Measurements from ENCODE around the gene PADI4. TPM values are rescaled to one million over a fixed set of nuclear protein-coding genes. Genes with fewer than 3 reads are reported as not detected.
"Not testable (repeated sequence)": the region's sequence is repeated elsewhere in the genome, so short reads cannot be mapped to it uniquely, and the experiment has no call there.

The PADI4 gene
- total and polyA plus RNA-seq, 2 donors: 0.10 TPM; not detected in 1

DNA sequence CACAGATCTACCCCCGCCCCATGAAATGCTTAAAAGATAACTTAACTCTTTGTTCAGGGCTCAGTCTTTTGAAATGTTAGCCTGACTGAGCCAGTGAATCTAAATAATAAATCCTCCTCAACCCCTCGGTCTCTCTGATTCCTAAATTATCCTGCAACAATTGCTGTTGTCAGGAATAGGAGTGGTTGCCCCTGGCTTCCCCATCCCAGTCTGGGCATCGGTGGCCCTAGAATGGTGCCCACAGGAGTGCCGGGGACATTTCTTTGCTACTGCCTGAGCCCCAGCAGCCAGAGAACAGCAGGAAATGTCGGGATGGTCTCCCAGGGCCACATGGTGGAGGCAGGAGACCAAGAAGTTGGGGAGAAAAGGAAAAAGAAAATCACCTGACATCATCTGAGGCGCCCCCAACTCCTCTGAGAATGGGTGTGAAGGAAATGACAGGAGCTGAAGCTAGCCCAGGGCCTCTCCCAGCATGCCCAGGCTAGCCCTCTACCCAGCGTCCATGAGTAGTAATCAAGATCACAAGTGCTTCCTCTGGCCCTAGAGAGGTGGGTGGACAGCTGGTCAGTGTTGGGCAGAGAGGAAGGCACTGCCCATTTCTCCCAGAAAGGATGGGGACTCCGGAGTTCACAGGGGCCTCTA, 1.6 kb downstream of the PADI4 start:
- H3K27ac ChIP-seq (ENCODE audit: low read depth): no peak overlapping the region
- H3K4me3 ChIP-seq (ENCODE audit: low read depth, low read length): no peak overlapping the region
- no peaks in the 10 kb centered on the region for H3K4me1 ChIP-seq (ENCODE audit: insufficient read depth)
- no peaks in the 10 kb centered on the region for H3K36me3 ChIP-seq (ENCODE audit: insufficient read depth)
- DNase-seq (ENCODE audit: extremely low spot score): no peak
- 38% methylated on average over 8 of the region's 8 CpGs for WGBS

DNA sequence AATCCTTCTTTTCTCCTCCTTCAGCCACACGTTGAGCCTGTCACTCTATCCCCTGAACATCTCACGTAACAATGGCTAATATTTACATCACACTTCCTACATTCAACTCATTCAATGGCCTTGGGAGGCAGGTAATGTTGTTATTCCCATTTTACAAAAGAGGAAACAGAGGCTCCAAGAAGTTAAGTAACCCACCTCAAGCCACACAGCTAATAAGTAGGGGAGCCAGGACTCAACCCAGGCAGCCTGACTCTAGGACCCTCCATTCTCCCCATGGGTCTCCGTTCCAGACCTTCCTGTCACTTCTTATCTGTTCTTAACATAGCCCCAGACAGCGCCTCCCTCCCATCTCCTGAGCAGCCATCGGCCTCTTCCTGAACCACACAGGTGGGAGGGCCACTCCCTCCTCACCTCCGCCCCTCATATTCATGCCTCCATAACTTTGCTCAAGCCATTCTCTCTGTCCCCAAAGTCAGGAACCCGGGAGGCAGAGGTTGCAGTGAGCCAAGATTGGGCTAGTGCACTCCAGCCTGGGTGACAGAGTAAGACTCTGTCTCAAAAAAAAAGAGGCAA, 2.2 kb downstream of the PADI4 start:
- Histone ChIP-seq H3K27ac (ENCODE audit: low read depth) (no peak overlapping the region), H3K4me3 (ENCODE audit: low read depth, low read length) (no peak overlapping the region), H3K36me3 (ENCODE audit: insufficient read depth) (no peaks in the 10 kb centered on the region), H3K4me1 (ENCODE audit: insufficient read depth) (no peaks in the 10 kb centered on the region)
- DNase-seq (ENCODE audit: extremely low spot score): no peak
- WGBS: 47% methylated on average over 7 of the region's 7 CpGs

DNA sequence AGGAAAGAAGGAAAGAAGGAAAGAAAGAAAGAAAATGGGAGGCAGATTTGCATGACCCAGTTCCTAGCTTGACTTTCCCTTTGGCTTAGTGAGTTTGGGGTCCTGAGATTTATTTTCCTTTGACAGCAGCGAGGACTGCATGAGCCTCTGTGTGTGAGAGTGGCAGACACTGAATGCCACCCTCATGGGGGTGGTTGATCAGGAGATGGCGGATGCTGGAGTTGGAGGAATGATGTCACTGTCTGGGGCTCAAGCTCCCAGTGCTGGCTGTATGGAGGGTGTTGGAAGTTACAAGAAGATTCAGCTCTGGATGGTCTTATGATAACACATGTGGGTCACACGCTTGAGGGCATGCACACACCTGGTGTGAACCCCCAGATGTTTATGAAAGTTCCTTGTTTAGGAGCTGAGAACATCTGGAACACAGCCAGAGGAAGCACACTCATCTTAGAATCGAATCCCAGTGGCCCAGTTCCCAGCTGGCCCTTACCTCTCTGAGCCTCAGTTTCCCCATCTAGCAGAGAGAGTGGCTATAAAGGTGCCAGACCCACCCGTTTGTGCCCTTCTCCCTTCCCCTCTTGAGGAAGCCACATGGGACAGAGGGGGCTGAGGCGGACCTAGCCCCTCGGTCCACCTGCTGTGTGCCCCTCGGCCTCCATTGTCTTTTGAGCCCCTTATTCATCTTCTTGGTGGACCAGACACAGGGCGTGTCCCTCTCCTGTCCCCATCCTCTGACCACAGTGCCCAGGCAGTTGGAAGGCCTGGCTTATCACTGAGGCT, 5.7 kb downstream of the PADI4 start:
- 80% methylated on average over 9 of the region's 9 CpGs for WGBS
- H3K36me3 ChIP-seq (ENCODE audit: insufficient read depth): no peaks in the 10 kb centered on the region
- no peak for DNase-seq (ENCODE audit: extremely low spot score)
- H3K4me1 ChIP-seq (ENCODE audit: insufficient read depth): no peaks in the 10 kb centered on the region
- H3K27ac ChIP-seq (ENCODE audit: low read depth): no peak overlapping the region
- H3K4me3 ChIP-seq (ENCODE audit: low read depth, low read length): no peak overlapping the region

DNA sequence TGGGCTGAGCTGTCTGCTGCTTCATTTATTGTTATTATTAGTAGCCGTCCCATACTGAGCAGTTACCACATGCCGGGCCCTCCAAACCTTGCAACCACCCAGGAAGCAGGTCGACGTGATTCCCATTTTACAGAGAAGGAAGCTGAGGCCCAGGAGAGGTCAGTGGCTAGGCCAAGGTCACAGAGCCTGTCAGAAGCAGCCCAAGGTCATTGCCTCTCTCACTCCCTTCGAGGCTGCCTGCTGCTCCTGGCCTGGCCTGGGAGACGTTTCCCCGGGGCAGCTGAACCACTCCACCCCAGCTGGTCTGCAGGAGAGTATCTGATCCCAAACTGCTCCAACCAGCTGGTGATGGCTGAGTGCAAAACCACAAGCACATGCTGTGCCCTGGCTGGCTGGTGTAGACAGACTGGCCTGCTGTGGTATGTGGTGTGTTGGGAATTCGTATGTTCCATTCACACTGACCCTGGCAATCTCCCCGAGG, 6.5 kb downstream of the PADI4 start:
- no peak overlapping the region for H3K4me3 ChIP-seq (ENCODE audit: low read depth, low read length)
- H3K36me3 ChIP-seq (ENCODE audit: insufficient read depth): no peaks in the 10 kb centered on the region
- WGBS: 56% methylated on average over 9 of the region's 9 CpGs
- no peak for DNase-seq (ENCODE audit: extremely low spot score)
- no peak overlapping the region for H3K27ac ChIP-seq (ENCODE audit: low read depth)
- H3K4me1 ChIP-seq (ENCODE audit: insufficient read depth): no peaks in the 10 kb centered on the region

DNA sequence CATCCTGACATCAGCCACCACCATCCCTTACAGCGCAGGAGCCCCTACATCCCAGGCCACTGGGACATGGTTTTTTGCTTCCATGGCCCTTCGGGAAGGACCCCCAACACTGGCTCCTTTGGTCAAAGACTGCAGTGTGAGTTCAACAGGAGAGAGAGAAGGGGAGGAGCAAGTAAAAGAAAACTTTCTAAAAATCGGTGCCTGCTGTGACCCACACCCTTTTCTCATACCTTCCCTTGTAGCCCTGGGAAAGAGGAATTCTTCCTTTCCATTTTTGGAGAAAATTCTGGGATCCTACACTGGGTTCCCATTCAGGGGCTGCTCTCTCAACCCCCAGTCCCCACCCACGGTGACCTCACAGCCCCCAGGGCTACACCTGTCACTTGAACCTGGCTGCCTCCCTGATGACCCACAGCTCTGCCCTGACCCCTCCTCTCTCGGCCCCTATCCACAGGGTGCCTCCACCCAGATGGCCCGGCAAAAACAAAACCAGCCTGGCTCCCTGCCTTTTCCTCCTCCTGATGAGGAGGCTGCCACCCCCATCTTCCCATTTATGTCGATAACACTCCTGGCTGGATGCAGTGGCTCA, 7.6 kb downstream of the PADI4 start:
- no peaks in the 10 kb centered on the region for H3K36me3 ChIP-seq (ENCODE audit: insufficient read depth)
- no peak overlapping the region for H3K27ac ChIP-seq (ENCODE audit: low read depth)
- no peaks in the 10 kb centered on the region for H3K4me1 ChIP-seq (ENCODE audit: insufficient read depth)
- no peak for DNase-seq (ENCODE audit: extremely low spot score)
- H3K4me3 ChIP-seq (ENCODE audit: low read depth, low read length): no peak overlapping the region
- 41% methylated on average over 7 of the region's 7 CpGs for WGBS

DNA sequence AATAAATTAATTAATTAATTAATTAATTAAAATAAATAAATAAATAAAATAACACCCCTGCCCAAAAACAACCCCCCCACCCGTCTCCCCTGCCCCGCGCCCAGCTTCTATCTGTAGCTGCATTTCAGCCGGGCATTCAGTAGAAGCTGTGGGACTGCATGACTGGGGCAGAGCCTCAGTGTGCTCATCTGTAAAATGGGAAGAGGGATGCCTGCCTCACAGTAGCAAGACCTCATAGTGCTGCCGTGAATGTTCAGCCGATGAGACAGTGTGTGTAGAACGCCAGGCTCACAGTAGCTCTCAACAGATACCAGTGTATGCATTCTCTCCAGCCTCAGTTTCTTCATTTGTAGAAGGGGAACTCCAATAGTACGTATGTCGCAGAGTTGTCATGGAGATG, 8.7 kb downstream of the PADI4 start:
- H3K27ac ChIP-seq (ENCODE audit: low read depth): no peak overlapping the region
- 83% methylated on average over 9 of the region's 9 CpGs for WGBS

DNA sequence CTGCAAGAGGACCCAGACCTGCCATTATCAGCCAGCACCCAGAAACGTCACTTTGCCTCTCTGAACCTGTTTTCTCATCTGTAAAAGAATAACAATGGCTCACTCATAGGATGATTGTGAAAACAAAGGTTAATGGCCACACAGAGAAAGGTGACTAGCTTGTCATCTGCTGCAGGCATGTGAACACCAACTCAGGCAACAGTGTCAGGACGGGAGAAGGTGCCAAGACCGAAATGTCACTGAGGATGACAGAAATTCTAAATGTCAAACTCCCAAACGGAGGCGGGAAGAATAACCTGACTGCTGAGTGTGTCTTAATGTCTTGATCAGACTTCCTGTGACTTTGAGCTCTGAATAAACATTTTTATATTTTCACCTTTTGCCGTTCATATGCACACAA, 10.3 kb downstream of the PADI4 start:
- Histone ChIP-seq H3K36me3 (ENCODE audit: insufficient read depth) (no peaks in the 10 kb centered on the region), H3K27ac (ENCODE audit: low read depth) (no peak overlapping the region), H3K4me1 (ENCODE audit: insufficient read depth) (no peaks in the 10 kb centered on the region), H3K4me3 (ENCODE audit: low read depth, low read length) (no peak overlapping the region)
- 57% methylated on average over 6 of the region's 6 CpGs for WGBS
- no peak for DNase-seq (ENCODE audit: extremely low spot score)

More for the DNA sequence above, 8.7 kb downstream of the PADI4 start:
- H3K4me3 ChIP-seq (ENCODE audit: low read depth, low read length): no peak overlapping the region
- no peaks in the 10 kb centered on the region for H3K36me3 ChIP-seq (ENCODE audit: insufficient read depth)
- no peak for DNase-seq (ENCODE audit: extremely low spot score)
- H3K4me1 ChIP-seq (ENCODE audit: insufficient read depth): no peaks in the 10 kb centered on the region

DNA sequence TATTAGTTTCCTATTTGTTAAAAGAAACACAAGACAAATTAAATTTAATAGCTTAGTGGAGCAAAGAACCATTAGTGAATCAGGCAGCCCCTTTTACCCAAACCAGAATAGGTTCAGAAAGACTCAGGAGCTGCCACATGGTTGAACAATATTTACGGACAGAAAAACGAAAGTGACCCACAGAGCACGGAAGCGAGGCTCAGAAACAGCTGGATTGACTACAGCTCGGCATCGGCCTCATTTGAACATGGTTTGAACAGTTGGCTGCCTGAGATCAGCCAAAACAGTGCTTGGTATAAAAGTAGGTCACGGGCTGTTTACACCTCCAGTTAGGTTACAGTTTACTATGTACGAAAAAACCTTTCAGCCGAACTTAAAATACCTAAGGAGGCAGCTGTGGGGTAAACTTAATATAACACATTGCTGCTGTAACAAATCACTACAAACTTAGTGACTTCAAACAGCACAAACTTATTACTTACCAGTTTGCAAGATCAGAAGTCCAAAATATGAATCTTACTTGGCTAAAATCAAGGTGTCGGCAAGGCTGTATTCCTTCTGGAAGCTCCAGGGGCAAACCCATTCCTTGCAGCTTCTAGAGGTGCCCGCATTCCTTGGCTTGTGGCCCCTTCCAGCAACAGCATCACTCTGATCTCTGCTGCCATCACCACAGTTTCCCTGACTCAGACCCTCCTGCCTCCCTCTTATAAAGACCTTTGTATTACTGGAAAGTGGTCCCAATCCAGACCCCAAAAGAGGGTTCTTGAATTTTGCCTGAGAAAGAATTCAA, 11.8 kb downstream of the PADI4 start:
- H3K4me3 ChIP-seq (ENCODE audit: low read depth, low read length): no peak overlapping the region
- no peak for DNase-seq (ENCODE audit: extremely low spot score)
- WGBS: 89% methylated on average over 11 of the region's 11 CpGs

DNA sequence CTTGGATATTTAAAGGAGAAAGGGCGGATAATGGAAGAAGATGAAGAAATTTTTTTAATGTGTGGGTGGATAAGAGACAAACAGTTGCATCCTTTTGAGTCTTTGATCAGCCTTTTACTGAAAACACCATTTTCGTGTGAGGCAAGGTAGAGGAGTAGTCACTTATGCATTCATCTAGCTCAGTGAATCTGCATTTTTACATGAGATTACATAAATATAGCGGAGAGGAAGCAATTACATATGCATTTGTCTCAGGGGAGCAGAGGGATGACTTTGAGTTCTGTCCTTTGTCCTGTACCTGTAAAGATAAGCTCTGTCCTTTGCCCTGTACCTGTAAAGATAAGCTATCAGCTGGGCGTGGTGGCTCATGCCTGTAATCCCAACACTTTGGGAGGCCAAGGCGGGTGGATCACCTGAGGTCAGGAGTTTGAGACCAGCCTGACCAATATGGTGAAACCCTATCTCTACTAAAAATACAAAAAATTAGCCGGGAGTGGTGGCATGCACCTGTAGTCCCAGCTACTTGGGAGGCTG, 13.9 kb downstream of the PADI4 start:
- H3K27ac ChIP-seq (ENCODE audit: low read depth); DNase-seq (ENCODE audit: extremely low spot score); H3K4me3 ChIP-seq (ENCODE audit: low read depth, low read length); H3K36me3 ChIP-seq (ENCODE audit: insufficient read depth); H3K4me1 ChIP-seq (ENCODE audit: insufficient read depth): not testable (repeated sequence)
- 67% methylated on average over 6 of the region's 6 CpGs for WGBS

More for the DNA sequence above, 11.8 kb downstream of the PADI4 start:
- no peaks in the 10 kb centered on the region for H3K4me1 ChIP-seq (ENCODE audit: insufficient read depth)
- H3K27ac ChIP-seq (ENCODE audit: low read depth): no peak overlapping the region
- no peaks in the 10 kb centered on the region for H3K36me3 ChIP-seq (ENCODE audit: insufficient read depth)

DNA sequence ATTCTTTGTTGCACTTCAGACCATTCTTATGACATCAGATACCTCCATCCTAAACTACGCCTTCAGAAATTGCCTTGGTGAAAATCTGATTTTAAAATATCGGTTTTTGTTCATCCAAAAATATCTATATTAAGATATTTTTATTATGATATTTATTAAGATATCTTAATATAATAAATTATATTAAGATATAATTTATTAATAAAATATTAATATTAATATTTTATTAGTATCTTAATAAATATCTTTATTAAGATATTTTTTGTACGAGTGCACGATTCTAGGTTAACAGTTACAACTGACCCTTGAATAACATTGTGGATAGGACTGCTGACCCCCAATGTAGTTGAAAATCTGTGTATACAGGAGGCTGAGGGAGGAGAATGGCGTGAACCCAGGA, 20.9 kb downstream of the PADI4 start:
- H3K4me1 ChIP-seq (ENCODE audit: insufficient read depth): no peaks in the 10 kb centered on the region
- no peak for DNase-seq (ENCODE audit: extremely low spot score)
- 74% methylated on average over 5 of the region's 5 CpGs for WGBS
- no peak overlapping the region for H3K27ac ChIP-seq (ENCODE audit: low read depth)
- no peaks in the 10 kb centered on the region for H3K36me3 ChIP-seq (ENCODE audit: insufficient read depth)
- no peak overlapping the region for H3K4me3 ChIP-seq (ENCODE audit: low read depth, low read length)

DNA sequence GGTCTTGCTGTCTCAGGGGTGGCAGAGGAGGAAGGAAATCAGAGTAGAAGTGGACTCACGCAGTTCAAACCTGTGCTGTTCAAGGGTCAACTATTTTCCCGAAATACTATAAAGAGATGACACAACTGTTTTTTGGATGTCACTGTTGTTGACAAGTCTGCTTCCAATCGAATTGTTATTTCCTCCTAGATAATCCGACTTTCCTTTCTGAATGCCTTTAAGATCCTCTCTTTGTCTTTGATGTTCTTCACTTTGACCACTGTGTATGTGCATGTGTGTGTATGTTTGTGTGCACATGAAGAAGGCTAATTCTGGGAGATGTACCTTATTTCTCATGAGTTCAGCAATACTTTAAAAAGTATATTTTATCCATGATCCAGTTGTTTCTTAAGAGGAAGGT, 21.6 kb downstream of the PADI4 start:
- WGBS: 88% methylated on average over 4 of the region's 4 CpGs
- no peaks in the 10 kb centered on the region for H3K4me1 ChIP-seq (ENCODE audit: insufficient read depth)
- no peak for DNase-seq (ENCODE audit: extremely low spot score)
- H3K4me3 ChIP-seq (ENCODE audit: low read depth, low read length): no peak overlapping the region
- H3K27ac ChIP-seq (ENCODE audit: low read depth): no peak overlapping the region
- H3K36me3 ChIP-seq (ENCODE audit: insufficient read depth): no peaks in the 10 kb centered on the region

DNA sequence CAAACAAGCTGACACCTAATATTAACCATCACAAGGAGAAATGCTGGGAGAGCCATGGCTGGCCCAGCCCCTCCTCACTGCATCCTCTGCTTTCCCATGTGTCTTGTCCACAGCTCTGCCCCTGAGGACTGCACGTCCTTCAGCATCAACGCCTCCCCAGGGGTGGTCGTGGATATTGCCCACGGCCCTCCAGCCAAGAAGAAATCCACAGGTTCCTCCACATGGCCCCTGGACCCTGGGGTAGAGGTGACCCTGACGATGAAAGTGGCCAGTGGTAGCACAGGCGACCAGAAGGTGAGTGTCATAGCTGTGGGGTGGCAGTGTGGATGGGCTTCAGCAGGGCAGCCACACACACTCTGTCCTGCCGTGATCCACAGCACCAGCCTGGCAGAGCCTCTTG, 22.9 kb downstream of the PADI4 start:
- no peaks in the 10 kb centered on the region for H3K36me3 ChIP-seq (ENCODE audit: insufficient read depth)
- H3K27ac ChIP-seq (ENCODE audit: low read depth): no peak overlapping the region
- no peak overlapping the region for H3K4me3 ChIP-seq (ENCODE audit: low read depth, low read length)
- WGBS: 71% methylated on average over 7 of the region's 7 CpGs
- DNase-seq (ENCODE audit: extremely low spot score): no peak
- no peaks in the 10 kb centered on the region for H3K4me1 ChIP-seq (ENCODE audit: insufficient read depth)

DNA sequence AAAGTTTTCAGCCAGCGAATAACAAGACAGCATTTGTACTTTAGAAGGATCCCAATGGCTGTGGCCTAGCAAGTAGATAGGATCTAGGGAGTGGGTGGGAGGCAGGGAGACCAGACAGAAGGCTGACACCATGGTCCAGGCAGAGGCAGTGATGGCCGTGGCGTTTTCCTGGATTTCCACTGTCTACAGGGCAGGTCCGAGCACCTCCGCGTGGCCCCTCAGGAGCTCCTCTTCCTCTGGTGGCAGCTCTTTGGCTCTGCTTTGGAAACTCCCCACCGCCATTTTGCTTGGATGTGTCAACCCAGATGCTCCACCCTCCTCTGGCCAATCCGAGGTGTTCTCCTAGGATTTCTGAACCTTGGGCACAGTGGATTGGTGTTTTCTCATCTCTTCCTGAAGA, 25.1 kb downstream of the PADI4 start:
- no peaks in the 10 kb centered on the region for H3K36me3 ChIP-seq (ENCODE audit: insufficient read depth)
- 91% methylated on average over 8 of the region's 8 CpGs for WGBS
- H3K27ac ChIP-seq (ENCODE audit: low read depth): no peak overlapping the region
- no peaks in the 10 kb centered on the region for H3K4me1 ChIP-seq (ENCODE audit: insufficient read depth)
- no peak overlapping the region for H3K4me3 ChIP-seq (ENCODE audit: low read depth, low read length)
- no peak for DNase-seq (ENCODE audit: extremely low spot score)

Measured in urinary bladder (tissue), 4 donors.